Calu3 (cell line): ENCODE measurements around the gene DAB1. TPM values are rescaled to one million over a fixed set of nuclear protein-coding genes. Genes with fewer than 3 reads are reported as not detected.
"Not testable (repeated sequence)": the region's sequence is repeated elsewhere in the genome, so short reads cannot be mapped to it uniquely, and the experiment has no call there.

Source experiments
- BruUV-seq: library from RNA; stranded (reverse); fragments of 400-500 nt; replicated peaks from 2 replicates; lab custom pipeline; 2021; lab: Mats Ljungman, UMichigan
- CTCF ChIA-PET: fragments of 300-600 bp; sonication (Branson Sonifier 250); formaldehyde crosslinking; loops from one replicate; lab custom pipeline; 2022; ENCODE audit warnings: antibody characterized with exemption; lab: Charles Lee
- DNase-seq: peaks from one replicate; pipeline ENCODE4 v3.0.0; 2022
- H3K27ac Mint-ChIP-seq: one replicate; pipeline ENCODE4 v1.8.0; 2022; ENCODE audit warnings: mixed read lengths; ENCODE audit not compliant: unreplicated experiment
- H3K27me3 Mint-ChIP-seq: one replicate; pipeline ENCODE4 v1.8.0; 2022; ENCODE audit warnings: mixed read lengths; ENCODE audit not compliant: unreplicated experiment
- H3K36me3 Mint-ChIP-seq: one replicate; pipeline ENCODE4 v1.8.0; 2022; ENCODE audit warnings: mild to moderate bottlenecking, moderate library complexity, mixed read lengths; ENCODE audit not compliant: insufficient read depth, unreplicated experiment
- H3K4me1 Mint-ChIP-seq: one replicate; pipeline ENCODE4 v1.8.0; 2022; ENCODE audit warnings: mild to moderate bottlenecking, low read depth, mixed read lengths; ENCODE audit not compliant: unreplicated experiment
- H3K4me3 Mint-ChIP-seq: one replicate; pipeline ENCODE4 v1.8.0; 2022; ENCODE audit warnings: mild to moderate bottlenecking, low read depth, moderate library complexity, mixed read lengths; ENCODE audit not compliant: unreplicated experiment
- H3K9me3 Mint-ChIP-seq: one replicate; pipeline ENCODE4 v1.8.0; 2022; ENCODE audit warnings: low read depth, mixed read lengths; ENCODE audit not compliant: unreplicated experiment
- CTCF ChIP-seq: fragments of 200-600 bp; IDR thresholded peaks from one replicate; pipeline ENCODE4 v1.8.0; 2022; ENCODE audit warnings: antibody characterized with exemption; ENCODE audit not compliant: unreplicated experiment
- intact Hi-C: fragments of 100-400 bp; cut with micrococcal nuclease; formaldehyde crosslinking; loops from one replicate; pipeline ENCODE4 v1.10.0; 2022; ENCODE audit not compliant: unreplicated experiment
- total RNA-seq: library from RNA; stranded (reverse); gene quantifications from 2 replicates; pipeline ENCODE4 v1.2.3, GENCODE V29; 2022

DAB1 gene
- total RNA-seq, 1 experiment from 2014 or later, result not detected

DNA sequence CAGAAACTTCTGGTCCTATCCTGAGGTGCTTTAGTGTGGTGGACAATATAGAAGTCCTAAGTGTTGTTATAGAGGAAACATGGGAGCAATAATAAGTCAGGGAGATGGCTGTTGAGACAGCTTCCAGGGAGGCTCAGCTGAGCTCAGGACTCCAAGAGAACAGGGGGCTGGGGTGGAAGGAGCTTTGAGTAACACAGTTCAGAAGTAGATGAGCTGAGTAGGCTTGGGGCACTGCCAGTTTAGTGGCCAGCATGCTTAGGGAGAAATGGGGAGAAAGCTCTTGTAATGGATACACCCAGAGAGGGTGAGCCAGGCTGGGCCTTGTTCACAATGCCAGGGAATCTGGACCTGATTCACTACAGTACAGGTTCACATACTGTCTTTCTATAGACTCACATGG is 201.6 kb downstream of the DAB1 start:
- Mint-ChIP-seq H3K27me3 (no peaks in the 10 kb centered on the region), H3K9me3 (peaks cover 8% of the 10 kb centered on the region), H3K4me1 (no peaks in the 10 kb centered on the region), H3K36me3 (no peaks in the 10 kb centered on the region), H3K27ac (no peak overlapping the region), H3K4me3 (no peak overlapping the region)
- no TSS peak for BruUV-seq
- intact Hi-C loops, result no loop called here
- no peak for TF ChIP-seq CTCF
- CTCF ChIA-PET, result no interaction called here
- DNase-seq, result no peak

GRCh38 chr1:57220905-57221304 is 203.0 kb downstream of the DAB1 start:
- H3K27ac Mint-ChIP-seq, CTCF ChIA-PET, H3K9me3 Mint-ChIP-seq, intact Hi-C loops, H3K27me3 Mint-ChIP-seq, DNase-seq, BruUV-seq, H3K36me3 Mint-ChIP-seq, H3K4me1 Mint-ChIP-seq, H3K4me3 Mint-ChIP-seq: not testable (repeated sequence)

DNA sequence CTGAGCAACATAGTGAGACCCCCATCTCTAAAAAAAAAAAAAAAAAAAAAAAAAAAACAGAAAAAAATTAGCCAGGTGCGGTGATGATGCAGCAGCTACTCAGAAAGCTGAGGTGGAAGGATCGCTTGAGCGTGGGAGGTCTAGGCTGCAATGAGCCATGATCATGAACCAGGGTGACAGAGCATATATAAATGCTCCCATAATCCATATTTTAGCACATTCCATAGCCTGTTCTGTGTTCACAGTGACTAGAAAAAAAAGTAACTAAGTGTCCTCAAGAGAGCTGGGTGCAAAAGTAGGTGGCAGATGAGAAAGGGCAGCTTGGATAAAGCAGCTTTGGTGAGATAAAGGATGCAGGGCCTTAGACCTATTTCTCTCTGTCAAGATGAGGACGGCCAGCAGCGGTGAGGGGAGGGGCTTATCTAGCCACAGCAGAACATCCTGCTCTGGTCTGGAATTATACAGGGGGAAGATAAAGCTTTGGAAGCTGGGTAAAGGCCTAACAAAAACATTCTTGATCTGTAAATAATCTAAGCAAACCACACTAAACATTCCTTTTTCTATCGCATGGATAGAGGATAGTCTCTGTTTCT is 205.3 kb downstream of the DAB1 start:
- BruUV-seq, result no TSS peak

GRCh38 chr1:57217905-57218304 is 206.0 kb downstream of the DAB1 start:
- CTCF ChIA-PET, result no interaction called here
- H3K27ac Mint-ChIP-seq, result no peak overlapping the region
- no peak for TF ChIP-seq CTCF
- H3K36me3 Mint-ChIP-seq, result no peaks in the 10 kb centered on the region
- intact Hi-C loops, result no loop called here
- H3K27me3 Mint-ChIP-seq, result no peaks in the 10 kb centered on the region
- DNase-seq, result no peak
- H3K4me3 Mint-ChIP-seq, result no peak overlapping the region
- no peaks in the 10 kb centered on the region for H3K4me1 Mint-ChIP-seq
- no peaks in the 10 kb centered on the region for H3K9me3 Mint-ChIP-seq
- BruUV-seq, result no TSS peak

More for the DNA sequence above, 205.3 kb downstream of the DAB1 start:
- CTCF ChIA-PET, result no interaction called here
- TF ChIP-seq CTCF, result no peak
- no peak for DNase-seq
- no peaks in the 10 kb centered on the region for H3K36me3 Mint-ChIP-seq
- no peak overlapping the region for H3K27ac Mint-ChIP-seq
- H3K9me3 Mint-ChIP-seq, result no peaks in the 10 kb centered on the region
- no peak overlapping the region for H3K4me3 Mint-ChIP-seq
- intact Hi-C loops, result no loop called here
- H3K4me1 Mint-ChIP-seq, result no peaks in the 10 kb centered on the region
- no peaks in the 10 kb centered on the region for H3K27me3 Mint-ChIP-seq

DNA sequence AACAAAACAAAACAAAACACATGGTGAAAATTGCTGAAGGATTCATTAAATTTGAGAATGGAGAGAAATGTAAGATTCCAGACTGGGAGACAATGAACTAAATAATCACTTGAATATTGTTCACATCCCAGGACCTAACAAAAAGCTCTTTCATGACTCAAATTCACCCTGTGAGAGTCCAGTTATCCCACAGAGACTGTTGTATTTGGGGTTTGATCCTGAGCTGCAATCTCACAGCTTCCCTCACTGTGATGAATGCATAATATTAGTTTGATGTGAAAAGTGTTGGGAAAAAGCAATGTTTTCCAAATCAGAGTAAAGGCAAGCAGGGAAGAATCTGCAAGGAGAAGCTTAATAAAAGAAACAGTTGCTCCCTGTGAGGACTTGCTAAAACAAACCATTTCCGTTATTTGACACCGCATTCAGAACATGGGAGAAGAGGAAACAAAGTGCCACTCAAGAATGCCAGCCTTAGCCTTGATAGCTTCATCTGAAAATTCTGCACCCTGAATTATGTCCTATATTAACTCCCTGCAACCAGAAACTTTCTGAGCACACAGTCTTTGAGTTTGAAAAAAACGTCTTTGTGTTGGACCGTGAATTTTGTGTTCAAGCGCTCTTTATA is 208.8 kb downstream of the DAB1 start:
- BruUV-seq, result no TSS peak
- CTCF ChIA-PET, result no interaction called here
- intact Hi-C loops, result no loop called here
- Mint-ChIP-seq H3K4me3 (no peak overlapping the region), H3K9me3 (no peaks in the 10 kb centered on the region), H3K27me3 (no peaks in the 10 kb centered on the region), H3K36me3 (no peaks in the 10 kb centered on the region), H3K4me1 (no peaks in the 10 kb centered on the region), H3K27ac (no peak overlapping the region)
- no peak for TF ChIP-seq CTCF
- DNase-seq, result no peak
